ENCODE data around the gene RPL35. TPM values are rescaled to one million over a fixed set of nuclear protein-coding genes. Genes with fewer than 3 reads are reported as not detected.

The RPL35 gene
- total and polyA plus RNA-seq, 8 donors: 857 to 1,298 (median 994) TPM

- Histone ChIP-seq H3K4me3 (no peak overlapping the region), H3K36me3 (peaks cover 0 to 99% of the 10 kb centered on the region in 2 donors), H3K27ac (no peak overlapping the region)
Observed at GRCh38 chr9:124878518-124878917, 16.8 kb upstream of the RPL35 start.

GRCh38 chr9:124878021-124878420, 16.3 kb upstream of the RPL35 start:
- peaks cover 0 to 99% of the 10 kb centered on the region in 2 donors for H3K36me3 ChIP-seq
- no peak overlapping the region for H3K4me3 ChIP-seq
- DNase-seq: no peak
- intact Hi-C loops (cut with DNase I): no loop called here
- no peaks in the 10 kb centered on the region for H3K27me3 ChIP-seq
- ATAC-seq: peak; percentile 73
- H3K9me3 ChIP-seq: no peaks in the 10 kb centered on the region
- peaks cover 6 to 18% of the 10 kb centered on the region in 2 donors for H3K4me1 ChIP-seq
- H3K27ac ChIP-seq: no peak overlapping the region
- TF ChIP-seq CTCF (IDR thresholded peaks at IDR 0.05): no peak

More at GRCh38 chr9:124878518-124878917, 16.8 kb upstream of the RPL35 start:
- intact Hi-C loops (cut with DNase I): no loop called here
- peak in 1 of 4 donors; percentile 40 for DNase-seq
- no peaks in the 10 kb centered on the region for H3K27me3 ChIP-seq
- ATAC-seq: no peak
- TF ChIP-seq CTCF (IDR thresholded peaks at IDR 0.05): no peak
- peaks cover under 1 to 13% of the 10 kb centered on the region in 2 donors for H3K4me1 ChIP-seq
- H3K9me3 ChIP-seq: no peaks in the 10 kb centered on the region

- DNase-seq: peak in 1 of 4 donors; percentile 59
Observed at GRCh38 chr9:124877021-124877782, 15.4 kb upstream of the RPL35 start.

DNA sequence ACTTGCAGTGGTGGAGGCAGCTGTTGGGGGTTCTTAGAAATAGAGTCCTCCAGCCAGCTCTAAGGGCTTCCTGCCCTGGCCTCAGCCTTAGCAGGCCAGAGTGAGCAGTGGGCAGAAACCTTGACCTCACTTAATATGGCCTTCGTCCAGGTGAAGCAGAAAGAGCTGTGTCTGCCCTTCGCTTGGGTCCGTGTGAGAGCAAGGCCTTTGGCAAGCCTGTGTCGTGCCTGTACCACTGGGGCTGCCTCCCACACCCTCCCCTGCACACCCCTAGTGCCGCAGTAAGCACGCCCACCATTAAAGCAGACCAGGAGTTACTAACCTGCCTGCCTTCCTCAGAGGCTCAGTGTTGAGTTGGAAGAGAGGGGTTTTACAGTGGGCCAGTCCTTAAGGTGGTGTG, 13.7 kb upstream of the RPL35 start:
- DNase-seq (peak in 1 of 4 donors; percentile 27), ATAC-seq (no peak)
- Histone ChIP-seq H3K27ac (no peak overlapping the region), H3K9me3 (no peaks in the 10 kb centered on the region), H3K36me3 (peaks cover 0 to 74% of the 10 kb centered on the region in 2 donors), H3K27me3 (no peaks in the 10 kb centered on the region), H3K4me1 (peaks cover 21 to 43% of the 10 kb centered on the region in 2 donors), H3K4me3 (no peak overlapping the region)
- TF ChIP-seq CTCF (IDR thresholded peaks at IDR 0.05): no peak
- intact Hi-C loops (cut with DNase I): no loop called here

More at GRCh38 chr9:124877021-124877782, 15.4 kb upstream of the RPL35 start:
- no peaks in the 10 kb centered on the region for H3K27me3 ChIP-seq
- H3K4me3 ChIP-seq: no peak overlapping the region
- peaks cover 0 to 91% of the 10 kb centered on the region in 2 donors for H3K36me3 ChIP-seq
- H3K4me1 ChIP-seq: peaks cover 11 to 26% of the 10 kb centered on the region in 2 donors
- no peak for TF ChIP-seq CTCF (IDR thresholded peaks at IDR 0.05)
- intact Hi-C loops (cut with DNase I): no loop called here
- no peak overlapping the region for H3K27ac ChIP-seq
- ATAC-seq: no peak
- H3K9me3 ChIP-seq: no peaks in the 10 kb centered on the region

- ATAC-seq (no peak), DNase-seq (peak in 1 of 4 donors; percentile 47)
- Histone ChIP-seq H3K9me3 (no peaks in the 10 kb centered on the region), H3K27me3 (no peaks in the 10 kb centered on the region), H3K4me3 (peak overlapping the region in 1 of 2 donors; percentile 6), H3K27ac (no peak overlapping the region), H3K36me3 (peaks cover 0 to 56% of the 10 kb centered on the region in 2 donors), H3K4me1 (peaks cover 26 to 51% of the 10 kb centered on the region in 2 donors)
- intact Hi-C loops (cut with DNase I): no loop called here
- TF ChIP-seq CTCF (IDR thresholded peaks at IDR 0.05): no peak
Observed at GRCh38 chr9:124873664-124874063, 11.9 kb upstream of the RPL35 start.

All from left lung (tissue), 10 donors.